IPS-NIHi7 (cell line): Measurements from ENCODE around the gene EIF1B.

Source experiments
- DNase-seq: peaks from one replicate; pipeline ENCODE4 v3.0.0; 2012; ENCODE audit warnings: mixed read lengths; ENCODE audit errors: extremely low spot score

The EIF1B gene

GRCh38 chr3:40340541-40341170 is 31.1 kb downstream of the EIF1B start:
- DNase-seq, result no peak

- DNase-seq, result no peak
Observed at GRCh38 chr3:40341671-40342070, 32.2 kb downstream of the EIF1B start.

- DNase-seq, result no peak
Observed at GRCh38 chr3:40350529-40350928, 41.0 kb downstream of the EIF1B start.

GRCh38 chr3:40355410-40355809 is 45.9 kb downstream of the EIF1B start:
- no peak for DNase-seq

- no peak for DNase-seq
Observed at GRCh38 chr3:40358454-40358853, 48.9 kb downstream of the EIF1B start.
